ENCODE measurements around the gene OTOP2.
"Not testable (repeated sequence)": the region's sequence is repeated elsewhere in the genome, so short reads cannot be mapped to it uniquely, and the experiment has no call there.

Gene OTOP2

DNA sequence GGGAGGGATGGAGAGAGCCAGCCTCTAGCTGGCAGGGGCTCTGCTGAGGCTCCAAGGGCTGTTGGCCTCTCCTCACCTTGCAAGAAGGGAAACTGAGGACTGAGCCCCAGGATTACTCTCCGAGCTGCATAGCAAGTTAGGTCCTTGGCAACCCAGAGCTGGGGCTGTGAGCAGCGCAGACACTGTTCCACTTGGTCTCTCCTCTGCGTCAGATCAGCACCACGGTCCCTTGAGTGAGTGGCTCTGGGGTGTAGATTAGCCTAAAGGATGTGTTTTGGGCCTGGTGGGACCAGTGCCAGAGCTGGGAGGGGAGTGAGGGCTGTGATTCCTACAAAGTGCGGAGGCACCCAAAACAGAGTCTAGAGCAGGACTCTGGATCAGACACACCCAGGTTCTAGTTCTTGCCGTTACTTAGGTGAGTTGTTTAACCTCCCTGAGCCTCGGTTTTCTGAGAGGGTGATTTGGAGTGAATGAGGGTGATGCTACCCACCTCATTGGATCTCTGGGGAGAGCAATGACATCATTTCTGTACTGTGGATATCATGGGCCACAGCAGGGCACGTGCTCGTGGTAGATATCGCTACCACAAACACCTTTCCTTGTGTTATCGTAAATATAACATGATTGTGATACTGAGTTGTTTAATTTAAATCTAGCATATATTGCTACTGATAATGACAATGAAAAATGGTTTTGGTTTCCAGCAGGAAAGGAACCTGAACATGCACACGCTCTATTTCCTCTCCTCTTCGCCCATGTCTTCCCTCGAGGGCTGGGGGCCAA is 22.5 kb upstream of the OTOP2 start:
- no peak for DNase-seq

DNA sequence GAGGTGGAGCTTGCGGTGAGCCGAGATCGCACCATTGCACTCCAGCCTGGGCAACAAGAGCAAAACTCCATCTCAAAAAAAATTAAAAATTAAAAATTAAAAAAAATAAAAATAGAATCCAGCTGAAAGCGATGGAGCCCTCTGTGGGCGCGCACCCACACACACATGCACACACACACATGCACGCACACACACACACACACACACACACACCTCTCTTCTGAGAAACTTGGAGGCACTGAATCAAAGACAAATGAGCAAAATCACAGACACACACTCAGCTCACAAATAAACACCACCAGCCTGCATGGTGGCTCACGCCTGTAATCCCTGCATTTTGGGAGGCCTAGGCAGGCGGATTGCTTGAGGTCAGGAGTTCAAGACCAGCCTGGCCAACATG is 21.0 kb upstream of the OTOP2 start:
- no peak for DNase-seq

- DNase-seq, result no peak
Measured at GRCh38 chr17:74903671-74904070, 20.4 kb upstream of the OTOP2 start.

GRCh38 chr17:74904687-74905409 is 19.2 kb upstream of the OTOP2 start:
- no peak for DNase-seq

DNA sequence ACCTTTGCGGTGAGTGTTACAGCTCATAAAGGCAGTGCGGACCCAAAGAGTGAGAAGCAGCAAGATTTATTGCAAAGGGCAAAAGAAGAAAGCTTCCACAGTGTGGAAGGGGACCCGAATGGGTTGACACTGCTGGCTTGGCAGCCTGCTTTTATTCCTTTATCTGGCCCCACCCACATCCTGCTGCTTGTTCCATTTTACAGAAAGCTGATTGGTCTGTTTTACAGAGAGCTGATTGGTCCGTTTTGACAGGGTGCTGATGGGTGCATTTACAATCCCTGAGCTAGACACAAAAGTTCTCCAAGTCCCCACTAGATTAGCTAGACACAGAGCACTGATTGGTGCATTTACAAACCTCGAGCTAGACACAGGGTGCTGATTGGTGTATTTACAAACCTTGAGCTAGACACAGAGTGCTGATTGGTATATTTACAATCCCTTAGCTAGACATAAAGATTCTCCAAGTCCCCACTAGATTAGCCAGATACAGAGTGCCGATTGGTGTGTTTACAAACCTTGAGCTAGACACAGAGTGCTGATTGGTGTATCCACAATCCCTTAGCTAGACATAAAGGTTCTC is 17.8 kb upstream of the OTOP2 start:
- DNase-seq, result not testable (repeated sequence)

DNA sequence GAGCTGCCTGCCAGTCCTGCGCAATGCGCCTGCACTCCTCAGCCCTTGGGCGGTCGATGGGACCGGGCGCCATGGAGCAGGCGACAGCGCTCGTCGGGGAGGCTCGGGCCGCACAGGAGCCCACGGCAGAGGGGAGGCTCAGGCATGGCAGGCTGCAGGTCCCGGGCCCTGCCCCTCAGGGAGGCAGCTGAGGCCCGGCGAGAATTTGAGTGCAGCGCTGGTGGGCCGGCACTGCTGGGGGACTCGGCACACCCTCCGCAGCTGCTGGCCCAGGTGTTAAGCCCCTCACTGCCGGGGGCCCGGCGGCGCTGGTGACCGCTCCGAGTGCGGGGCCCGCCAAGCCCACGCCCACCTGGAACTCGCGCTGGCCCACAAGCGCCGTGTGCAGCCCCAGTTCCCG is 17.1 kb upstream of the OTOP2 start:
- no peak for DNase-seq

DNA sequence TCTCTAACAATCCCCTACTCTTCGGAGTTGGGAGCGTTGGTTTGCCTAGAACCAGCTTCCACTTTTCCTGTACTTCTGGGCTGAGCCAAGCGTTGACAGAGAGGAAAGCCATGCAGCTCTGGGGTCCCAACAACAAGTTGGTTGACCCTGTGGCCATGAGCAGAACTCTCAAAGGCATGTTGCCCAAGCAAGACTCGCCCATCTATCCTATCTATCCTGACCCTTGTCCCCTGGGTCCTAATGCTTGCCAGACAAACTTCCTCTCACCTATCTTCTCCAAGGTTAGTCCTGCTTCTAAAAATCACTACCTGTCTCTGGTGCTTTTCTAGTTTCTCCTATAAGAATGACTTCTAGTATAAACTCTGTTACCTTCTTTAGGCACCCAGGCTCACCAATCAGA is 15.0 kb upstream of the OTOP2 start:
- DNase-seq, result not testable (repeated sequence)

DNA sequence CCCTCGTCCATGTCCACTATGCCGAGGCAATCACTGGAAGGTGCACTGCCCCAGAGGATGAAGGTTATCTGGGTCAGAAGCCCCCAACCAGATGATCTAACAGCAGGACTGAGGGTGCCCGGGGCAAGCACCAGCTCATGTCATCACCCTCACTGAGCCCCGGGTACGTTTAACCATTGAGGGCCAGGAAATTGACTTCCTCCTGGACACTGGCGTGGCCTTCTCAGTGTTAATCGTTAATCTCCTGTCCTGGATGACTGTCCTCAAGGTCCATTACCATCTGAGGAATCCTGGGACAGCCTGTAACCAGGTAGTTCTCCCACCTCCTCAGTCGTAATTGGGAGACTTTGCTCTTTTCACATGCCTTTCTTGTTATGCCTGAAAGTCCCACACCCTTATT is 12.7 kb upstream of the OTOP2 start:
- DNase-seq, result not testable (repeated sequence)

DNA sequence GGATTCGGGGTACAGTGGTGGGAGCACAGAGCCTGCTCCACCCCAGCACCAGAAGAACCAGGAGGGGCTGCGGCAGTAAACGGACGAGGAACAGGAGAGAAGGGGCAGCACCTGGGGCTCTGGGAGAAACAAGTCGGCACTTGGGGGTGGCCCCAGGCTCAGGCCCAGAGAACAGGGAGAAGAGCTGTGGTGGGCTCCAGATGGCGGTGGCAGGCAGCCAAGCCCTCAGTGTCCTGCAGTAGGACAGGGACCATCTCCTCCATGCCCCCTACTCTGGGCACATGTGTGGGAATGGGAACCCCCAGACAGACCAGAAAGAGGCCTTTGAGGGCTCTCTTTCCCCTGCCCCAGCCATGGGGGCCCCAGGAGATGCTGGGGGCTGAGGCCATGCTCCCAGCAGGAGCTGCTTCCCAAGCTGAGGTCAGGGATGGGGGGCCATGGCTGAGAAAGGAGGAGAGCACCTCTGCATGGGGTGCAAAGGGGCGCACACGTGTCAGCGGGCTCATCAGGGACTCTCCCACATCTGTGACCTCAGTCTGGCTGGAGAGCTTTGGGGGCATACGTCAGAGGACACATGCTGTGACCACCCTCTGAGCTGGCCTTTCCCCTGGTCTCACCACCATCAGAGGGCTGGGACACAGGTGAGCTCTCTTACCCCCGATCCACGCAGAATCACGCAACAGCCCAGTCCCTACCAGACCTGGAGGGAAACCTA is 7.8 kb upstream of the OTOP2 start:
- DNase-seq, result no peak

DNA sequence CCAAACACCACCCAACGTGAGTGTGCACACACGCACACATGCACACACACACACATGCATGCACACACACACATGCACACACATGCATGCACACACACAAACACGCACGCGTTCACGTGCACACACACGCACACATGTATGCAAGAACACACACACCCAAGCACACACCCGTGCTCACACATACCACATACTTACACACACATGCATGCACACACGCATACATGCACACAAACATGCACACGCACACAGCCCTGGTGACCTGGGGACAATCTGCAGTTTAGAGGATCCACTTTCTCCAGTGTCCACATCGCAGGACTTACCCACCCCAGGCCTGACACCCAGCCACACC is 7.2 kb upstream of the OTOP2 start:
- no peak for DNase-seq

DNA sequence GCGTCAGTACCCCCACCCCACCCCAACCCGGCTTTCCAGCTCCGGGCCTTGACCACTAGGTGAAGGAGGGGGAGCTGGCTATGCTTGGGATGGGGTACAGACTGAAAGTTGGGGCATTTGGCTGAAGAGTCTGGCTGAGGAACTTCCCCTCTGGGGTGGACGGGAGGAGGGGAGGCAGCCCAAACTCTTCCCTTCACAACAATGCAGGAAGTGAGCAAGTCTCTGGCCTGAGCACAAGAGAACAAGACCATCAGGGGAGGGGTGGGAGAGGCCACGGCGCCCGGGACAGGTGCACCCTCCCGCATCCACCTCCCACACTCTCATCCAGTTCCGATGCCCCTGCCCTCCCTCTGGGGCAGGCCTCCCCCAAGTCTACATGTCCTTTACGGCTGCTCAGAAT is 6.6 kb upstream of the OTOP2 start:
- no peak for DNase-seq

DNA sequence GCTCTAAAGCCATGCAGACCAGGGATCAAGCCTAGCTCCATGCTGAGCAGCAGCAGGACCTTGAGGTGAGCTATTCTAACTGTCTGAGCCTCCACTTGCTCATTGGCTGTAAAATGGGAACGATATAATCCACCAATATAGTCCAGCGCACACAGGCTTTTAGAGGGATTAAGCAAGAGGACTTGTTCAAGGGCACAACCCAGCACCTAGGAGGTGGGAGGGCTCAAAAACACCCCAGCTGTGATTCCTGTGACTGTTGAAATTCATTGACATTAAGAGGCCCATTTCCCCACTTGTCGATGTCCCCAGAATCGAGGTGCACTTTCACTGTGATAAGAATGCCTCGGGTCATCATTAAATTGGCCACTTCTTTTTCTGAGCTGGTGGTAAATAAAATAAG is 5.2 kb upstream of the OTOP2 start:
- no peak for DNase-seq

- no peak for DNase-seq
Measured at GRCh38 chr17:74919440-74920305, 4.4 kb upstream of the OTOP2 start.

GRCh38 chr17:74920306-74920620 is 3.8 kb upstream of the OTOP2 start:
- DNase-seq, result no peak

DNA sequence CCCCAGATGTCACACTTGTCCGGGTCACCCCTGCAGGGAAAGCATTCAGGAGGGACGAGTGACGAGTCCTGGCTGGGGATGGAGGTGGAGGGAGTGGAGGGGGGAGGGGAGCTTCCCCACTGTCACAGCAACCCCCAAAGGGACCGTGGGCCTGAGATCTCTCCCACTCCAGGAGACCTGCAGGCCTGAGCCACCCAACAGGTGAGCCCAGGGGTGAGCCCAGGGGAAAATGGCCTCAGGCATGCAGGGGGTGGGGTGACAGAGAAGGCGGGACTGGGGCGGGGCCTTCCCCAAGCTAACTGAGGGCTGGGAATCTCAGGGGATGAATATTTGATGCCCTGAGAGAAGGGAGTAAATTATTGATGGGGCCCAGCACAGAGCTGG is 3.4 kb upstream of the OTOP2 start:
- no peak for DNase-seq

GRCh38 chr17:74921026-74921681 is 2.9 kb upstream of the OTOP2 start:
- no peak for DNase-seq

- DNase-seq, result no peak
Measured at GRCh38 chr17:74921769-74922168, 2.3 kb upstream of the OTOP2 start.

- DNase-seq, result no peak
Measured at GRCh38 chr17:74922172-74922571, 1.9 kb upstream of the OTOP2 start.

DNA sequence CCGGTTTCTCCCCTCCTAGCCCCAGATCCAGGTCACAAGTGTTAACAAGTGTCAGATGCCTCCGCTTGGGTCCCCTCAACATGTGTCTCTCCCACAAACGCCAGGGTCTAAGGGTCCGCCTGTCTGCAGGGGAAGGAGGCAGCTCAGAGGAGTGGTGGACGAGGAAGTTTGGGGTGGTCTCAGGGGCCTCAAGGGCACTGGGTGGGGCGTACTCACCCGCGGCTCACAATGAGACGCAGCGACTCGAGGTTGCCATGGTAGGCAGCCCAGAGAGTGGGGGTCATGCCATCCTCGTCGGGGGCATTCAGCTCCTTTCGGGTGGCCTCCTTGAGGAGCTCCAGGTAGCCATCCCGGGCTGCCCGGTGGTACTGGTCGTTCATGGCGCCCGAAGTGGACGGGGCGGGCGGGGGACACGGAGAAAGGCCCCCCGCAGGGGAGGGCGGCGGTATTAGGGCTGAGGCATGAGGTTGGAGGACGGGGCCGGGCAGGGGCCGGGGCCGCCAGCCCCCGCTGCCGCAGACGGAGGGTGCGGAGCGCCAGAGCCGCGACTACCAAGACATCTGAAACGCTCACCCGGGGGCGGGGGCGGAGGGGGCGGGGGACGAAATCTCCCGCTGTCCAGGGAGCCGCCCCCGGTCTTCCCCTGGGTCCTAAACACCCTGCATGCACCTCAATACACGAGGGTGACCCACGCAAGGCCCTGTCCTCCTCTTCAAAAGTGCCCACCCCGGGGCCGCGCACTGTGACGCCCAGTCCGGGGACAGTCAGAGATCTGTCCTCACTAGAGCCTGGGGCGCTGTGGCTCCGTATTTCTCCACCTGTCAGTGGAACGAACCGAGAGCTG is 1.2 kb upstream of the OTOP2 start, which contains the start of gene USH1G:
USH1G (minus strand) TSS at position 562 of the 844 bp plus-strand sequence; CDS start at position 380, 182 bp downstream.
- no peak for DNase-seq

DNA sequence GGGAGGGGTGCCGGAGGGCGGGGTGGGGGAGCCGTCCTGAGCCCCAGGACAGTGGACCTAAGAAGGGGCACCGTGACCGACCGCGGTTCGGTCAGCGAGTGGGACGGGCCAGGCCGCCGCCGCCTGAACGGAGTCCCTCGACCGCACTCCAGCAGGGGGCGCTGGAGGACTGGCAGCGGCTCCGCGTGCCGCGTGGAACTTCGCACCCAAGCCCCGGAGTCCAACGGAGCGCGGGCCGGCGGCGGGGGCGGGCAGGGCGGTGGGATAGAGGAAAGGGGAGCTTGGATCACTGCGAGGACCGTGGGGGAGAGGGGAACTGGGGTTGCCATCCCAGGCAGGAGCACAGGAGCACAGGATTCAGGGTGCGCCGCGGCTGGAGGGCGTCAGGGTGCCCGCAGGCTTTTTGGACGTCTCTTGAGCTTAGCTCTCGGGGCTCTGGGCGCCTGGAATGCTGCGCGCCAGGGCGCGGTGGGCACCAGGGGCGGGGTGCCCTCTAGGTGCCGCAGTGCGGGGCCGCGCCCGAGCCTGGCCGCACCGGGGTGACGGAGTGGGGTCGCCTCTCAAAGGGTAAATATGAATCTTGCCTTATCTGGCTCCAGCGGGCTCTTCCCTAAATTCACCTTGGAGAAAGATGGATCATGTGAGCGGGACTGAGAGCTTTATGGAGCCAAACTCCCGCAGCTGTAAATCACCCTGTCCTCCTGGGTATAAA is 379 bp upstream of the OTOP2 start:
- DNase-seq, result peak; percentile 53

Data from effector CD8-positive, alpha-beta T cell (primary cell).